HL-60 (cell line): Measurements from ENCODE around the gene SAPCD2.

ENCODE experiments used
- CTCF ChIP-seq: IDR thresholded peaks from one replicate; pipeline ENCODE4 v1.5.1; 2011; ENCODE audit warnings: low read length, control low read depth, inconsistent platforms; ENCODE audit not compliant: insufficient read depth
- POLR2AphosphoS5 ChIP-seq: IDR thresholded peaks from 2 replicates; pipeline ENCODE4 v1.6.1; 2012; ENCODE audit warnings: low read depth
- REST ChIP-seq: IDR thresholded peaks from 2 replicates; pipeline ENCODE4 v1.6.1; 2012; ENCODE audit warnings: low read depth; ENCODE audit not compliant: insufficient replicate concordance
- SPI1 ChIP-seq: IDR thresholded peaks from 2 replicates; pipeline ENCODE4 v1.6.1; 2012; ENCODE audit warnings: low read depth, mild to moderate bottlenecking, borderline replicate concordance

- TF ChIP-seq CTCF (peak; percentile 79), POLR2AphosphoS5 (no peak), SPI1 (peak; percentile 36; the same call in 1 of the 2 replicates), REST (peak; percentile 97)
These were observed 24.1 kb downstream of the SAPCD2 start, which contains the start of gene NPDC1 for GRCh38 chr9:137046088-137046787.
